Measurements from ENCODE around the gene CTNNAL1.
"Not testable (repeated sequence)": the region's sequence is repeated elsewhere in the genome, so short reads cannot be mapped to it uniquely, and the experiment has no call there.

The CTNNAL1 gene

DNA sequence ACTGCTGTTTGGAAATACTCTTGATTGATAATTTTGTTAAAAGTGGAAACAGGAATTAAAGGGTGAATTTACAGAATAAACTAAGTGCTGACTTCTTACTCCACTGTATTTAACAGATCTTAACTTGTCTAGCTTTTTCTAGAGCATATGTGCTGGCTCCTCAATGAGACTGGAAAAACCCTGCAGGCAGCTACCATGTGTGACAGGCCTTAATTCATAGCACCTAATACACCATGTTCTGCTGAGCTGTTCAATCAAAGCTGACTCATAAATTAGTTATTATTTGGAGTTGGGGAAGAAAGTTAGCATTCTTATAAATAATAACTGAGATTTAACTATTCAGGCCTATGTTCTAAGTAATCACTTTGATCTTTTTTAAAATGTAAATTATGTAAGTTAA is 29.4 kb downstream of the CTNNAL1 start:
- no peak for DNase-seq (ENCODE audit: low spot score)

DNA sequence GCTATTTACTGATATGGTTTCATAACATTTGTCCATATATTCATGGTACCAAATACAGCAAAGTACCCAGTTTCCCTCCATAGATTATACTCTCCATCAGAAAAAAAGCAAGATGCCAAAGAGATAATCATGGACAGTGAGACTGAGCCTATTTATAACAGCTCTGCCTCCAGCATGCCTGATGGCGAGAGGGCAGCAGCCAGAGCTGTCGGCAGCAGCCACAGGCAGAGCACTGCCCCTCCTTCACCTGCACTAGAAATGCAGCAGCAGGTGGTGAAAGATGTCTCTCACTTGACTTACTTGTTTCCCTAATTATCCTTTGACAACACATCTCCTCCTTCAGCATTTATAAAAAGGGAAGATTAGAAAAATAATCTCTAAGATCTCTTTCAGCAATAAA is 32.4 kb downstream of the CTNNAL1 start:
- no peak for DNase-seq (ENCODE audit: low spot score)

DNA sequence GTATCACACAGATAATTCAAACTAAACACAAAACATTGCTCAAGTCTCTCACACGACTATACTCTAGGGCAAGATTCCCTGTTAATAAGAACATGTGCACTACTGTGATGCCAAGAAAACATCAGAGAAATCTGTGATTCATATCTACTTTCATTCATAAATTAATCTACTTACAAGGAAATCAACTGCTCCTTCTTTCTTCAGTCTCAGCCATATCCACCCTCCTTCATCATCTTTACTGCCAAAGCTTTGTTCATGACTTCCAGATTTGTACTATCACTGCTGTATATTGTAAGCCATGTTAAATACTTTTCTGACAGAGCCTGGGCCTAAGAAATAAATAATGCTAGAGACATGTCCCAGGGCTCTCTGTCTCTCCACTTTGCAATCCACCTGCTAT is 35.1 kb downstream of the CTNNAL1 start:
- DNase-seq (ENCODE audit: low spot score) = no peak

DNA sequence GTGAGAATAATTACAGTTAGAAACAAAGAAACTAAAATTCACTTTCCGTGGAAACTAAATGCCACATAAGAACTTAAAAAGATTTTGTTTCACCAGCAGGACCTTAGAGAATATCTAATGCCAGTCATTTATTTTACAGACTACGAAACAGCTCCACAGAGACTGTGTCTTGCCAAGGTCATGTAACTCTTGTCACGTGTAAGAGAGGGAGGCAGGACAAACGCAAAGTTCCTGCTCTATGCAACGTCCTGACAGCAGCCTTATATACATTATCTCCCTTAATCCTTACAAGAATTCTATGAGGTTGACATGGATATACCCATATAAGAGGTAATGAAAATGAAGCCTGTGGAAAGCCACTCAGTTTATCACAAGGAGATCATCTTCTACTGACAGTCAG is 39.4 kb downstream of the CTNNAL1 start:
- no peak for DNase-seq (ENCODE audit: low spot score)

DNA sequence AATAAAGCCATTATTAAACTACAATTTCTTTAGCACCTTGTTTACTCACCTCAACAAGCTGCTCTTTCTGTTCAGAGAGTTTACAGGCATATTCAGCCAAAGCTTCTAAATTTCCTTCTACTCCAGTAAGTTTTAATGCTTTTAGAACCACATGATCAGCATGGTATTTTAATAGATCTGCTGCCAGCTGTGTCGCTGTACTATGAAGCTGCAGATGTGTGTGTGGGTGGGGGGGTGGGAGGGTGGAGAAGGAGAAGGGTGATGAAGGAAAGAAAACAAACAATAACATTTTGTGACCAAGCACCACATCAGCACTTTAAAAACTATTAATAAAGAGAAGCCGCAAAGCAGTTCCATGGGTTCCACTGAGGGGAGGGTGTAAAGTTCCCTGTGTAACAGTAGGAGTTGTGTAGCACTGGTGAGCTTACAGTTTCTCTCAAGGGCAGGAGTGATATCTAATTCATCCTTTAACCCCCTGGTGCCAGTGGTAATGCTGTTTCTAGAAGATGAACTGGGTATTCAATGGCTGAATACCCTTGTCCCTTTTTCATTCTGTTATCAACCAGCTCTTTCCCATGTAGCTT is 40.6 kb downstream of the CTNNAL1 start:
- no peak for DNase-seq (ENCODE audit: low spot score)

DNA sequence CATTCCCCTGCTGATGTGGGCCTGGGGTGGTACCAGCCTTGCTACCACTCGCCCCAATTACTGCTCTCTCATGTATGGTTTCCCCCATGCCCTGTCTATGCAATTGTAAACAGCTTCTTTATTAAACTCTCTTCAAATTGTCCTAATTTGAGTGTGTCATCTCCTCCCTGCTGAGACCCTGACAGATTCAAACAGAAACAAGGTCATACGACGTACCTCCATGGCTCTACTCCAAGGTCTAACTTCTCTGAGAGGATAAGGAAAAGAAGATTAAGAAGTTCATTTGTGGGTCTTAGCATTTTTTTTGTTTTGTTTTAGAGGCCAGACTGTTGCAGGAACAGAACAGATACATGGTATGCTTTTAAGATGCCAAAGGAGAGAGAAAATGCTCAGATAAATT is 41.1 kb downstream of the CTNNAL1 start:
- no peak for DNase-seq (ENCODE audit: low spot score)

DNA sequence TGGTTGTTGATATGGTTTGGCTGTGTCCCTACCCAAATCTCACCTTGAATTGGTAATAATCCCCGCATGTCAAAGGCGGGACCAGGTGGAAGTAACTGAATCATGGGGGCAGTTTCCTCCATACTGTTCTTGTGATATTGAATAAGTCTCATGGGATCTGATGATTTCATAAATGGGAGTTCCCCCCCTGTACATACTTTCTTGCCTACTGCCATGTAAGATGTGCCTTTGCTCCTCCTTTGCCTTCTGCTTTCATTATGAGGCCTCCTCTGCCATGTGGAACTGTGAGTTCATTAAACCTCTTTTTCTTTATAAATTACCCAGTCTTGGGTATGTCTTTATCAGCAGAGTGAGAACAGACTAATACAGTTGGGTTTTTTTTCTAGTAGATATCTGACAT is 41.9 kb downstream of the CTNNAL1 start:
- not testable (repeated sequence) for DNase-seq (ENCODE audit: low spot score)

DNA sequence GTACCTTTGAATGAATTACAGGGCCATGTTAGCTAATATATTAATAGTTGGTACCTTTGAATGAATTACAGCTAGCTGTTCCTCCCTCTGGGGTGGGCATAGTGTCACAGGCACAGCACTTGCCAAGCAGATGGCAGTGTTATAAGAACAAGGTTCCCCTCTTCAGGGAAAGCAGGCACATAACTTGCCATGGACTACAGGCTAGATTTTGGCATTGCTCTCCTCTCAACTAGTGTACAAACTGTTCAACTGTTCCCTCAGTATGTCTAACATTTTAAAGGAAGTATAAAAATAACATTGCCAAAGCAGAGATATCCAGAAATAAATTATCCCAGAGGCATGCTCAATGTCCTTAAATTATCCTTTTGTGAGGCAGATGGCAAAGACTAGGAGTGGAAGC is 45.4 kb downstream of the CTNNAL1 start:
- no peak for DNase-seq (ENCODE audit: low spot score)

DNA sequence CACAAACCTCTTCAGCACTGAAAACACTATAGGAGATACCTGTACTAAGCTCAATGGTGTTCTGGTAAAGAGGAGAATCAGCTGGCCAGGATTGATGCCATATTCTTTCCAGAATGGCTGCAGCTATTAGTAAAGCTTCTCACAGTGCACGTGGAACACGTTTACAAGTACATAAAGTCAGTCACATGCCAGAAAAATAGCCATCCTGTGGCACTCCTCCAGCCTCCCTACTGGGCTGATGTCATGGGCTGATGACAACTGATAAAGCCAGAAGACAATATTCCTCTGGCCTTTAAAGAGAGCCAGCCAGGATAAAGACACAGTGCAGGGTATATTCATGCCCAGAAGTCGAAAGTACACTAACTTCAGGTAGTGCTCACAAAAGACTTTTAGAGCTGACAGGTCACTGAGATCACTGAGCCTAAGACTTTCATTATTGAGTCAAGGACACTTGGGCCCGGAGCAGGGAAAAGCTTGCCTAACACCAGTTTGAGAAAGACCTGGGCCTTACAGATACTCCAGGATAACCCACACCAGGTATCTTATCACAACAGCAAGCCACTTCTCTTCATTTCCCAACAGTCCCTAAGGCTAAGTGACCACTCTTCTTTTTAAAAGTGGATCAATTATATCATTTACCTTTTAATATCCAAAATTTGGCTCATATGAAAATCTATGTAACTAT is 49.7 kb downstream of the CTNNAL1 start:
- no peak for DNase-seq (ENCODE audit: low spot score)

DNA sequence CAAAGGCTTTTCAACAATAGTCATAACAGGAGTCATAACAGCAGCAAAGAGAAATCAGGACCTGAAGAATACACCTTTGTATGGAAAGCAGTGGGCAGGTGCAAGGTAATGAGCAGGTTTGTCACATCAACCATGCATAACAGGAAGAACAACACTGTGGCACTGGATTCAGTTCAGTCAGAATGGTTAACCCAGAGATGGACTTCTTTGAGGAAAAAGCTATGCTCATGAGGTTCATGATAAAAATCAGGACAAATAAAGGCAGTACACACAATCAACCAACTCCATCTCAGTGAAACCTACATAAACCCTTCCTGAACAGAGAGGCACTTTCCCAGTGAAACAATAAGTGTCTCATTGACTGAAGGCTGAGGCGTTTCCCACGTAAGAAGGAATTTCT is 52.1 kb downstream of the CTNNAL1 start:
- DNase-seq (ENCODE audit: low spot score) = no peak

DNA sequence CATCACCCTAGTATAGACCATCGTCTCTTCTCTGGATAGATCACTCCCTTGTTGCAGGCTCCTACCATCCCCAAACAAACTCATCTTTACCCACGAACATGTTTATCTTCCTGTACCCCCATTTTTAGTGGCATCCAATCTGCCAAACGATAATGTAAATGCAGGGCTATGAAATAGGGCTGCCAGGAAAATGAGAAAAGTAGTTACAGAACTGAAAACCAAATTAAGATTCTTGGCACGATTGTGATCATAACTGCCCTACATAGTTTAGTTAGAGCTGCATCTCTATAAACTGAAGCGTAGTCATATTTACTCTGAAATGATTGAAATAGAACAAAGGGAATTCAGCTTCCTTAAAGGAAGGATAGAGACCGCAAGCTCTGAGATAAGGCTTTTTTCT is 53.0 kb downstream of the CTNNAL1 start:
- DNase-seq (ENCODE audit: low spot score) = no peak

DNA sequence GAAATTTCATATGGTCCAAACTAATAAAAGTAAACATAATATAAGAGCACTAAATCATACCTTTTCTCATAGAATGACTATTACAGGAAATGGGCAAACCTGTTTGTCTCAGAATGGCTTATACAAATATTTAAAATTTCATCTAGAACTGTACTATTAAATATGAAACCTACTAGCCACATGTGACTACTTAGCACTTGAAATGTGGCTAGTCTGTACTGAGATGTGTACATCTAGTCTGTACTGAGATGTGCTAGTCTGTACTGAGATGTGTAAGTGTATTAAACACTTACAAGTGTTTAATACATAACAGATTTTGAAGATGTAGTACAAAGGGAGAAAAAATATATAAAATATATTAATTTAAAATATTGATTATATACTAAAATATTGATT is 56.7 kb downstream of the CTNNAL1 start:
- DNase-seq (ENCODE audit: low spot score) = no peak

DNA sequence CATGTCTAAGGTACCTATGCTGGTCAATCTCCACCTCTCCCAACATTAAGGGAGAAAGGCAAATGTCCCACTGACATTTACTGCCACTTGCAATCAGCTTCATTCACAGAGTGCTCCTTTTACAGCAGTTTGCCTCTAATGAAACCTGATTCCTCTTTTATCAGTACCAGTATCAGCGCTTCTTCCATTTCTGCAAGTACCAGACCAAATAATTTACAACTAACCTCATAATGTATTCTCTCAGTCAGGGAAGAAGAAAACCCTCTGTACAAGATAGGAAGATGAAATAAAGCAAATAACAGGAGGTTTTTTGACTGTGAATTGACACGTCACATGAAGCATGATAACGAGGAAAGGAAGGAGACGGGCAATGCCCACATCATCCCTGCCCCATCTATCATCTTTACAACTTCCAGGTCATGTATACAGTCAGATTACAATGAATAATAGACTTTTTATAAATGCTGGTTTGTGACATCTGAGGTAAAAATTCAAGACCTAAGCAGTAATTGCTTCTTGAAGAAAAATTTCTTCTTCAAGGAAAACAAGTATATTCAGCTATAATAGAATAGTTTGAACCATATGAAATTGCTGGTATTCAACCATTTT is 57.2 kb downstream of the CTNNAL1 start:
- no peak for DNase-seq (ENCODE audit: low spot score)

DNA sequence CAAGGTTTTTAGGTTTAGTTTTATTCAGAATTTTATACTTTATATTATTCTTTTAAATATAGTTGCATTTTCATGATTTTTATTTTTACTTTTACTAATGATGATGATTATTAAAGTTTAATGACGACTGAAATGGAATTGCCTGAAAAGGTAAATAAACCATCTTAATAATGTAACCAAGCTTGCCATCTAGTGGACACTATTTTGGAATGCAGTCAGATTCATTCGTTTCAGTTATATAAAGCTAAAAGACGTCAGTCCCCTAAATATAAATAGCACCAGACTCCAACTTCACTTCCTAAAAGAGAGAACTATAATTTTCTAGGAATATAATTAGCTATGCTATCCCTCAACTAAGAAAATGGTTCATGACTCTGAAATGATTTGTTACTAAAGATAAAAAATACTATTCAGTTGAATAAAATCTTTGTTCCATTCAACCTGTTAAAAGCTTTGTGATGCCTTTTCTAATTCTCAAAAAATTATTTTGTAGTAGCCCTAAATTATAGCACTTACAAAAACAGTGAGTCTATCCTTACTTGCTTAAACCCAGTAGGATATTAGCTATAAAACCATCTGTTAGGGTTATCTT is 59.2 kb downstream of the CTNNAL1 start:
- DNase-seq (ENCODE audit: low spot score) = peak; percentile 39

DNA sequence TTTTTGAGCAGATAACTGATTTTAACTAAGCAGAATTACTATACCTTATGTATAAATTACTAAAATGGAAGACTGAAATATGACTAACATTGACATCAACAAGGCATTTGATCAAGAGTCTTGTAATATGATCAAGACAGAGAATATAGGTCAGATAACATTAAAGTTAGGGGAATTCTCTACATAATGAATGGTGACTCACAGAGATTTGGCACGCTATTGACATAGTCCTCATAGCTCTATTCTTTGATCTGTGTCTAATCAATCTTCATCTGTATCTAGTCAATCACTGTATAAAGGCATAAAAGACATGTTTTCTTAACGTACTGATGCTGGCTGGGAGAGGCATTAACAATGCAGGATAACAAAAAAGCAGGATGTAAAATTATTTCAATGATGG is 61.7 kb downstream of the CTNNAL1 start:
- no peak for DNase-seq (ENCODE audit: low spot score)

DNA sequence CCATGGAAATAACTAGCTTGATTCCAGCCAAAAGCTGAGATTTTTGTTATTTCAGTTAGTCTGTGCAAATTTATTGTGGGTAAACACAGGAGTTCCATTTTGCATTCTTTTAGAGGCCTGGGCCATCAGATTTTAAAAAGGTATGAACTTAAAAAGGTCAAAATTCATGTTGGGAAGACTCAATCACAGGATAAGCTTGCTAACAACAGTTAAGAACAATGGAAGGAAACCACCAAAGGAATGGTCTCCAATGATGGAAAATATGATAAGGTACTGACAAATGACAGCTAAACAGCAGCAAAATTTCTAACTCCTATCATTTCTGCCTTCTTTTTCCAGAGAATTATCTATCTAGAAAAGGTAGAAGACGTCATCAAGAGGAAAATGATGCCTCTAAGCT is 63.1 kb downstream of the CTNNAL1 start:
- no peak for DNase-seq (ENCODE audit: low spot score)

DNA sequence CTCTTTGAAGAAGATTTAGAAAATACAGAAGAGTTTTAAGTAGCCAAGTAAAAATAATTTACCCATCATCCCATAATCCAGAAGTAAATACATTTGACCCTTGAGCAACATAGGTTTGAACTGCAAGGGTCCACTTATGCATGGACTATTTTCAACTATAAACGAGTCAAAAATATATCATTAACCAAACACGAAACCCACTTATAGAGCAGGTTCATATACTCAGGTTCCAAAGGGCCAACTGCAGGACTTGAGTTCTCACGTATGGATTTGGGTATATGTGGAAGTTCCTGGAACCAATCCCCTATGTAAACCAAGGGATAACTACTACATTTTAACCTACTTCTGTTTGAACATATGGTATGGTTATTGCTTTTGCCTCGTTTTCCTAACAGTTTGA is 73.3 kb downstream of the CTNNAL1 start:
- DNase-seq (ENCODE audit: low spot score) = no peak

DNA sequence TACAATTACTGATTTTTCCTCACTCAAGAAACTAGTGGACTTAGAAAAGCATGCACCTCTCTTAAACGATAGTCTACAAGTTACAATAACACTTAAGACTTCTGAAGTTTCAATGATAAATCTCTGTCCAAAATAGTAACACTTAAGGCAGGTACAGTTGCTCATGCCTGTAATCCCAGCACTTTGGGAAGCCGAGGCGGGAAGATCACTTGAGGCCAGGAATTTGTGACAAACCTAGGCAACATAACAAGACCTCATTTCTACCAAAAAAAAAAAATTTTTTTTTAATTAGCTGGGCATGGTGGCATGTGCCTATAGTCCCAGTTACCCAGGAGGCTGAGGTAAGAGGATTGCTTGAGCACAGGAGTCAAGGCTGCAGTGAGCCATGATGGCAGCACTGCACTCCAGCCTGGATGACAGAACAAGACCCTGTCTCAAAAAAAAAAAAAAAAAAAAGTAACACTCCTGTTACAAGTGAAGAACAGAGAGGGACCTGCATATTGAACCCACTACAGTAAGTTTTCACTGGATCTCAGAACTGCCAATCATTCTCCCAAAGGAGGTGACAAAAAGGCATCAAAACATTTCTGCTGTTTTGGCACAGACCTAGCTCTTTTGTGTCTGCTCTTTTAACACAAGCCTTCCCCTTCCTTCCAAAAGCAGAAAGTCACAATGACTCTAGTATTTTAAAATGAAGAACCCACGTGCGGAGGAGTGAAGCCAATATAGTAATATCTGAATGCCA is 75.6 kb downstream of the CTNNAL1 start:
- no peak for DNase-seq (ENCODE audit: low spot score)

DNA sequence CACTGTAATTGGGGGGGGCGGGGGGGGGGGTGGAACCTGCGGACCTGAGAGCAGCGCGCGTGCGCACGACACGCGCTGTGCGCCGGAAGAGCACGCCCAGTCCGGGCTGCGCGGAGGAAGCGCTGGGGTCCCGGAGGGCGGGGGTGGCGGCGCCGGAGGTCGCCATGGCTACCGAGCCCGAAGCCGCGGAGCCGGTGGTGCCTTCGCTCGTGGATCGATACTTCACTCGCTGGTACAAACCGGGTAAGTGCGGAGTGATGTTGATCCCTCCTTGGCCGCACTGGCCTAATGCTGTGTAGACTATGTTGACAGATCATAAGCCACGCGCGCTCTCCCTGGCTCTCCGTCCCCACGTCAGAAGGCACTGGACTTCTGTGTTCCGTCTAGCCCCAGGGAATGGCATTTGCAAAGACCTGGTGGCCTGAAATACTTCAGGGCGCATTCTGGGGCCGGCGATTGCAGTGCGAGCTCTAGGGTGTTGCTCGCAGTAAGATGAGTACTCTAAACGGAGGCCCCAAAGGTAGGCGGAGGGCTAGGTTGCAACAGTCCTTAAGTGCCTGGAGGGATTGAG is 78.9 kb downstream of the CTNNAL1 start, which contains the start of gene ABITRAM:
ABITRAM (plus strand) TSS at position 78 of the 571 bp plus-strand sequence; CDS start at position 165, 87 bp downstream.
- peak; percentile 76 for DNase-seq (ENCODE audit: low spot score)

DNA sequence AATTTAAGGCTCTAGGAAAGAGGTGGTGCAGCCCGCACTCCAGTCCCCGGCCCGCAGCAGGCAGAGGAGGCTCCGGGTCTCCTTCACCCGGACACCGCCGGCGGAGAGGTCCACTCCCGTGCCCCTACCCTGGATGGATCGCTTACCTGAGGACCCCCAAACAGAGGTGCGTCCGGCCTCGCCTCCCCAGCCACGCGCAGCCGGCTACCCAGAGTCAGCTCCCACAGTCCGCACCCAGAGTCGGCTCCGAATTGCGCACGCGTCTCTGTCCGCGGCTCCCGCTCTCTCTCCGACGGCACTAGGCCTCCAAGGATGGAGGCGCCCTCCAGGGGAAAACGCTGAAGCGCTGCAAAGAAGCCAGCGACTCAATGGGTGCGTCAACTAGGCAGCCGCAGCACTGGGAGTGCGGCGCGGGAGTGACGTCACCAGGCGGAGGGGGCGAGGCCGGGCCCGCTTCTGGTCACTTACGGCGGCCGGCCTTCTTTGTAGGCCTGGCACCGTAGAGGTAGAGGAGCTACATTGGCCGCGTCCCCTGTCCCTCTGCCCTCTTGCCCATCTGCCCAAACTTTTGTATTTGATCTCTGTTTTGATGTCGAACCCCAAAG is 79.5 kb downstream of the CTNNAL1 start, which contains the start of gene ELP1:
ELP1 (minus strand) TSS at position 407 of the 605 bp plus-strand sequence. CDS start 2,978 bp downstream, outside the sequence.
- peak; percentile 93 for DNase-seq (ENCODE audit: low spot score)

DNA sequence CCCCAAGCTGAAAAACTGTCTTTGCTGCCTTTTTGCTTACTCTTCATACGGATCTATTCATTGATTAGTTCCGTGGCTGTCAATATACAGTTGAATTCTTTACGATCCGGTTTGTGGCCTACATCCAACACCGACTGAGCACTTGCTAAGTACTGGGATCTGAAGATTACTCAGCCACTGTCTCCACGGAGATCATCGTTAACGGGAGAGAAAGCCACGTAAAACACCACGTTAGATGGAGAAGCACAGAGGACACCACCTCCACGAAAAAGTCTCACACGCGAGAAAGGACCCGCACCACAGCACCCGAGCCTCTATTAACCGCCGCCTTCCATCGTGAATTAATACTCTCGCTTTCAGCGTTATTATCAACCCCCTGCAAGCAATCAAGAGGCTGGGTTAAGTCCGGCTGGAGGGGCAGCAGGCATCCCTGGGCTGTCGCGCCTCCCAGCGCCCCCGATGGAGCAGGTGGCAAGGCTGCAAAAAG is 80.0 kb downstream of the CTNNAL1 start:
- peak; percentile 14 for DNase-seq (ENCODE audit: low spot score)

Measured in SW480 (cell line).